Stimulated activated CD4-positive, alpha-beta T cell treated with anti-CD3 and anti-CD28 coated beads, Interleukin-1b, Interleukin-23, amount 100 ng/mL, for 48 hours (primary cell): ENCODE data around the gene DUS3L.
A peak's percentile ranks its signal among the peaks of the same experiment; 100 is the strongest.

Experiments
- DNase-seq: peaks from one replicate; pipeline ENCODE4 v3.0.0-alpha.2; 2020

The DUS3L gene

DNA sequence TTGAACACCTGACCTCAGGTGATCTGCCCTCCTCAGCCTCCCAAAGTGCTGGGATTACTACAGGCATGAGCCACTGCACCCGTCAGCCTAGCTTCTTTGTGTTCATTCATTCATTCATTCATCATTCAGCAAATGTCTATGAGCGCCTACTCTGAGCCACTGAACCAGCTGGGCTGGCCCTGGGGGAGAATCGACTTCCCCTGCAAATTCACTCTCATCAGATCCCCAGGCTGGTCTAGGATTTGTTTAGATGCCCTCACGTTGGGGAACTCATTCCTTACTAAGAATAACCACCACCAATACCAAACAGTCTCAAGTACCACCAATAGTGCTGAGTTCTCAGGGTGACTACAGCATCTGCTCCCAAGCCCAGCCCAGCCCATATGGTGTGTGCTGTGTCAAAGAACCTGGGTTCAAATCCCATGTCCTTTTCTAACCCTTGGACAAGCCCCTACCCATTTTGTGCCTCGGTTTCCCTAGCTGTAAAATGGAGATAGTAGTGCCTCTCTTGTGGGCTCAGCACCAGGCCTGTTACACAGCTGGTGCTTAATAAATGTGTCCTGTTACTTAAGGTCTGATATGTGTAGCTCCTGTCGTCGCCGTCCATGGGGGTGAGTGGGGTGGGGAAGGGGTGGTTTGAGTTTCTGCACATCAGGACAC lies 30.7 kb upstream of the DUS3L start:
- DNase-seq, result no peak

- DNase-seq, result no peak
Measured at GRCh38 chr19:5820785-5821184, 29.8 kb upstream of the DUS3L start.

- DNase-seq, result no peak
Measured at GRCh38 chr19:5818594-5818993, 27.6 kb upstream of the DUS3L start.

DNA sequence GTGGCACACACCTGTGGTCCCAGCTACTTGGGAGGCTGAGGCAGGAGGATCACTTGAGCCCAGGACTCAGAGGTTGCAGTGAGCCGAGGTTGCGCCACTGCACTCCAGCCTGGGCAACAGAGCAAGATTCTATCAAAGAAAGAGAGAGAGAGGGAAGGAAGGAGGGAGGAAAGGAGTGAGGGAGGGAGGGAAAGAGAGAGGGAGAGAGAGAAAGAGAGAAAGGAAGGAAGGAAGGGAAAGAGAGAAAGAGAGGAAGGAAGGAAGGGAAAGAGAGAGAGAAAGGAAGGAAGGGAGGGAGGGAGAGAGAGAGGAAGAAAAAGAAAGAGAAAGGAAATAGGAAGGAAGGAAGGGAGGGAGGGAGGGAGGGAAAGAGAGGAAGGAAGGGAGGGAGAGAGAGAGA lies 26.3 kb upstream of the DUS3L start:
- no peak for DNase-seq

DNA sequence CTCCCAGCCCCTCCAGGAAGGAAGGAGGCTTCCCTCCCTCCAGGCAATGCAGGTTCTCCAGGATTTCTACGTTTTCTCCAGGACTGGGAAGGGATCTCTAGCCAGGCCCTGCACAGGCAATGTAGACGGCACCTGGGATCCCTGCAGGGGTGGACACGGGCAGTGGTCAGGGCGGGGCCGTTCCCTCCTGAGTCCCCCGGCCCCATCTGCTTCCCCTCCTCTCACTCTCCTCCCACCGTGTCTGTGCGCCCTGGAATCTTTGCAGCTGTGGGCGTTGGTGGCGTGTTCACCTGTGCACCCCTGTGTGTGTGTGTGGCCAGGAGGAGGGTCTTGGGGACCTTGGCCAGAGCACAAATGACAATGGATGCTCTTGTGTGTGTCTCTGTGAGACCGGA lies 23.9 kb upstream of the DUS3L start:
- no peak for DNase-seq

DNA sequence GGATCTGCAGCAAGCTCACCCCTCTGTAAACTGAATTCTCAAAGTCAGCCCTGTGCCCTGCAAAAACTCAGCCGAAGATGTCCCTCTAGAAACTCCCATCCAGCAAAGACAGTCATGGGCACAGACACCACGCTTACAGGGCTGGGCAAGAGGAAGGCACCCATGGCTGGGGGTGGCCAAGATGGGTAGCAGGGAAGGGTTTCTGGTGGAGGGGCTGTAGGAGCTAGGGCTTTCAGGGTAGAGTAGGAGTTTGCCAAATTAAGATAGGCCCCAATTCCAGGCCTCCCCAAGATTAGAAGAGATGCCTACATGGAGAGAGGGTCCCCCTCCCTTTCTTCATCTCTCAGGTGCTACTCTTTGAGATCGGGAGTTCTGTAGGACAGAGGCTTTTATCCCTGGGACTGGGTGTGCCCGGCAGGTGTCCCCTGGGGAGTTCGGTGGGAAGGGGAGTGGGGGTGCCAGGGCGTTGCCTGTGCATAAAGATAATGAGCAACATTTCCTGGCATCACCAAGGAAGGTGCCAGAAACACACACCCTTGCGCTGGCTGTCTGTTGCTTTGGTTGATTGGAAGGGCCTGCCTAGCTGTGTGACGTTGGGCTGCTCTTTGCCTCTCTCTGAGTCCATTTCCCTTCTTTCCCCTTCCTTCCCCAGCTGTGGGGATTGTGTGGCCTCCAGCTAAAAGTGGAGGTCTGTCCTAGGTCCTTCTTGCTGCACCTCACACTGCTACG lies 23.3 kb upstream of the DUS3L start:
- no peak for DNase-seq

GRCh38 chr19:5811117-5811516 lies 20.2 kb upstream of the DUS3L start:
- no peak for DNase-seq

- DNase-seq, result no peak
Measured at GRCh38 chr19:5809469-5809868, 18.5 kb upstream of the DUS3L start.

DNA sequence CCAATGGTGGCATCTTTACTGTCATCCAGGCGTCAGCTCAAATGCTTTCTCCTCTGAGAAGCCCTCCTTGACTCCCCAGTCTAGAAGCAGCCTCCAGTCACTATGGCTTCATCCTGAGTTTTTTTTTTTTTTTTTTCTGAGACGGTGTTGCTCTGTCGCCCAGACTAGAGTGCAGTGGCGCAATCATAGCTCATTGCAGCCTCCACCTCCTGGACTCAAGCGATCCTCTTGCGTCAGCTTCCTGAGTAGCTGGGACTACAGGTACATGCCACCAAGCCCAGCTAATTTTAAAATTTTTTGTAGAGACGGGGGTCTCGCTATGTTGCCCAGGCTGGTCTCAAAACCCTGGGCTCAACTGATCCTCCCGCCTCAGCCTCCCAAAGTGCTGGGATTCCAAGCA lies 18.1 kb upstream of the DUS3L start:
- DNase-seq, result no peak

DNA sequence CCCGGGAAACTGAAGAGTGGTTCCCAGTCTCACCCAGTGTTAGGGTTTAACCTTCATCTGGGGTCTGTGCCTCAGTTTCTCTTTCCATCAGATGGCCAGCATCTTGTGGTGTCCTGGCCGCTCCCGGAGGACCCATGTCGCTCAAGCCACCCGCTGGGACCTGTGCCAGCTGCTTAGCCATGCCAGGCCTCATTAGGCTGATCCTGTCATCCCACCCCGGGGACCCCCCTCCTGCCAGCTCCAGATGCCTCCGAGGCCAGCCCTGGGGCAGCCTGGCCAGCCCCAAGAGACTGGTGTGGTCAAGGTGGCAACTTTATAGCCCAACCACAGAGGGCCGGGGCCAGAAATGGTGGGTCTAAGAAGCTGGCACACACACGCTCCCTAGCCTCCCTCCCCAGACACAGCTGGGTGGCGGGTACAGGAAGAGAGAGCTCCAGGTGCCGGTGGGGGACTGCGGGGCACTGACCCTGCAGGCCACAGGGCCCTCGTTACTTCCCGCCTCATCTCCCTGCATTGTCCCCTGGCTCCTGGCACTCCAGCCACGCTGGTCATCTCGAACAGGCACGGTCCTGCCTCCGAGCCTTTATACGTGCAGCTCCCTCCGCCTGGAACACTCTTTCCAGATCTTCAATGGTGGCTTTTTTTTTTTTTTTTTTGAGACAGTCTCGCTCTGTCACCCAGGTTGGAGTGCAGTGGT lies 17.3 kb upstream of the DUS3L start:
- DNase-seq, result no peak

DNA sequence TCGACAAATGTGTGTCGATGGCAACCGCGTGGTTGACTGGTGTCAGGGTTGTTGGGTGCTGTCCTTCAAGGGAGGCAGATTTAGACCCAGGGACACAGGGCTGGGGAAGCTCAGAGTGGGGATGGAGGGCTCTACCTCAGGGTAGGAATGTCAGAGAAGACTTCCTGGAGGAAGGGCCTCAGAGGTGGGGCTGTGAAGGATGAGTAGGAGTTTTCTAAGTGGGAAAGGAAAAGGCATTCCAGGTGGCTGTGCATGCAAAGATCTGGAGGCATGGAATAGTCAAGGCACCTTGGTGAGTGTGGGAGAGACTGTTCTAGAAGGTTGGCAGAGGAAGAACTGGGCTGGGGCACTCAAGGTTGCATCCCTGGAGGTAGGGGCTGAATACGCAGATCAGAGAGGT lies 15.9 kb upstream of the DUS3L start:
- no peak for DNase-seq

DNA sequence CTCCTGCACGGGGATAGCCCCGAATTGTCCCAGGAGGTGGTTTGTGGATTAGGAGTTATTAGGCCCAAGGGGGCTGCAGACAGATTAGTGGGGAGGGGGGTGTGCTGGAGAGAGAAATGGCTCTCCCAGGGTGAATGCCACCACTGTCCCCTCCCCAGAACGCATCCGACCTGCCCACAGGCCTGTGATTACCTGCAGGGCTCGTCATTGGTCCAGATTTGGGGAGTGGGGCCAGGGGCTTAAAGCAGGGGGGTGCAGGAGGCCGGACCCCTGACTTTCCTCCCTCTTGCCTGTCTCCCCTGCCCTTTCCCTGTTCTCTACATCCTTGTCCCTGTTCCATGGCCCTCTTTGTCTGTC lies 15.1 kb upstream of the DUS3L start:
- no peak for DNase-seq

DNA sequence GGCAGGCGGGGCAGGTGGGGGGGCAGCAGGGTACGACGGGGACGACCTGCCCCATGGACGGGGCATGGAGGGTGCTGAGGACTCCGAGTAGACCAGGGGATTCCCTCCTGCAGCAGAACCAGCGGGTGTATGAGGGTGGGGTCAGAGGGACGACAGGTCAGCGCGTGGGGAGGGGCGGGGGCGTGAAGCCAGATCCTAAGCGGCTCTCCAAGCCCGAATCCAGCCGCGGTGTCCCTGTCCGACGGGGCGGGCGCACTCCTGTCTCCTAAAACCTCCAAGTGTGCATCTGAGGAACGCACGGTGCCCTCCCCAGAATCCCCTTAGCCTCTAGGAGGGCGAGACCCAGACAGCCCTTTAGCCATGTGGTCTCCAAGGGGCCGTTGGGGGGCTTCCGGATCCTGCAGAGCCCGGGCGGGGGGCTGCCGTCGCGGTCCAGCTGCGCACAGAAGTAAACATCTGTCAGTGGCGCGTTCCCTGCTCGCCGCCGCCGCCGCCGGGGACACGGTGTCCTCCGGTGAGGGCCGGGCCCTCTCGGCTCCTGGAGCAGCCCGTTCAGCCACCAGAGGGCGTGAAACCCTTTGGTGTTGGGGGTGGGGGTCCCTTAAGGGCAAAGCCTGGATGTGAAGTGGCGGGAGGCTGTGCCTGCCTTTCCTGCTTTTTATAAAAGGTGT lies 14.6 kb upstream of the DUS3L start:
- peak; percentile 52 for DNase-seq

DNA sequence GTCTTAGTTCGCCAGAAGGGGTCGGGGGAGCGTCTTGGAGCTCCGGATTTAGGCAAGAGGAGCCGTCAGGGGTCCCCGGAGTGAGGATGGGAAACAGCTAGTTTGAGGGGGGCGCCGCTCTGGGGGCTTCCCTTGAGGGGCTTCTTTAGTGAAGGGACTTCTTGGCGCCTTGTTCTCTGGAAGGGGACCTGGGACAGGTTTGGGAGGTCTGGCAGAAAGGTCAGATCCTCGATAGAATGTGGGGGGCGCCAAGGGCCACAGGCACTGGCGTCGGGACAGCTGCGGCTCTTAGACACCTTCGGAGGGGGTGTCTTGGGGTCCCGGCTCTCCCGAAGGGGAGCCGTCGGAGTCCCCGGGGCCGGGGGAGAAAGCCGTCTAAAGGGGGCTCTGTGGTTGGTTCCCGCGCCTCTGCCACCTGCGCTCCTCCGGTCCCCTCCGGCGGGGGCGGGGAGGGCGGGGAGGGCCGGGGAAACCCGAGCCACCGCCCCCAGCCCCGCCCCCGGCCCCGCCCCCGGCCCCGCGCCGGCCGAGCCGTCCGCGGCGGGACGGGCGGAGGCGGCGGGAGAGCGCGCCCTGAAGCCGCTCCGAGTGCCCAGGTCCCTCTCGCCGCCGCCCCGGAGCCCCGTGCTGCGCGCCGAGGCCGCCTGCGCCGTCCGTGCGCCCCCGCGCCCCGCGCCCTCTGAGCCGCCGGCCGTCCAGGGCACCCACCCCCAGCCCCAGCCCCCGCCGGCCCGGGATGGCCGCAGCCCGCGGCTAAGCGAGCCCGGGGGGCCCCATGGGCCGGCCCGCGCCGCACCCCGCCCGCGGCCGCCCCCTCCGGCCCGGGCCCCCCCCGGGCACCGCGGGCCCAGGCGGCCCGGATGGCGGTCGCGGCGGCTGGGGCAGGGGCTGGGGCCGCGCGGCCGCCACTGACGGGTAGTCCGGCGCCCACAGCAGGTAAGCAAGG lies 13.8 kb upstream of the DUS3L start, which contains the start of gene NRTN:
Gene NRTN, plus strand, starts transcription at position 552 of the 946 bp plus-strand sequence. CDS start 19,099 bp downstream, outside the sequence.
- no peak for DNase-seq

- DNase-seq, result peak; percentile 95
Measured at GRCh38 chr19:5803752-5804515, 13.0 kb upstream of the DUS3L start.

DNA sequence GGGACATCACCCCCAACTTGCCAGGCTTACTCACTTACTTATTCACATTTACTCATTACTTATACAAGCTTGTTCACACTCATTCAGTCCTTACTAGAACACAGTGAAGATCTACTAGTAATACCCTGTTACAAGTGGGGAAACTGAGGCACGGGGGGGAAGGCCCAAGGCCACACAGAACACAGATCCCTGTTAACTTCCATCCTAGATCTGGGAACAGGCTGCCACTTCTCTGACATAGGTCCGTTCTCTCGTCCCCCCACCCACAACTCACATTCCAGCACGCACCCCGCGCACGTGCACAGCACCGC lies 12.4 kb upstream of the DUS3L start:
- DNase-seq, result no peak

DNA sequence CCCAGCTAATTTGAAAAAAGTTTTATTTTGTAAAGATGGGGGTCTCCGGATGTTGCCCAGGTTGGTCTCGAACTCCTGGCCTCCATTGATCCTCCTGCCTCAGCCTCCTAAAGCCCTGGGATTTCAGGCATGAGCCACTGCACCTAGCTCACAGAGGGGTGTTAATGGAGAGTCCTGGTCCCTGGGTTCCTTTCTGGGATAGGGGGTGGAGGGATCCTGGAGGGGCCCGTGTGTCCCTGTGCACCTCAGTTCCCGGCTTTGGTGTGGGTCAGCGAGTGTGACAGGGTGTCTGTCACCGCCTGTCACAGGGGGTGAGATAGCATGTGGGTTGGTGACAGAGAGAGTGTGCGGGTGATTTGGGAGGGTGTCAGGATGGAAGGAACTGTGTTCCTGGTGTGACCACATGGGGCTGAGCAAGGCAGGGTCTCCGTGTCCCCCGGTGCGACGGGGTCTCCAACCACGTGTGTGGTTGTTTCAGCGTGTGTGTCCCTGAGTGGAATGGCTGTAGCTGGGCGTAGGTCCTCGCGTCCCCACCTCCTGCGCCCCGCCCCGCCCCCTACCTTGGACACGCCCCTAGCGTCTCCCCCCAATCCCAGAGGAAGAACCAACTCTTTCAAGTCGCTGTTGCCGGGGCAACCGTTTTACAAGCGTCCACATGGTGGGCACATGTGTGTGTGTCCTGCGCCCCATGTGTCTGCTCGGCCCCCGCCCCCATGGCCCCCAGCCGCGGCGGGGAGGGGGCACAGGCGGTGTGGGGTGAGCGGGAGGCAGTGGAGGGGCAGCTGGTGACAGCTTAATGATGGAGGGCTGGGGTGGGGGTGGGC lies 11.0 kb upstream of the DUS3L start:
- DNase-seq, result no peak

DNA sequence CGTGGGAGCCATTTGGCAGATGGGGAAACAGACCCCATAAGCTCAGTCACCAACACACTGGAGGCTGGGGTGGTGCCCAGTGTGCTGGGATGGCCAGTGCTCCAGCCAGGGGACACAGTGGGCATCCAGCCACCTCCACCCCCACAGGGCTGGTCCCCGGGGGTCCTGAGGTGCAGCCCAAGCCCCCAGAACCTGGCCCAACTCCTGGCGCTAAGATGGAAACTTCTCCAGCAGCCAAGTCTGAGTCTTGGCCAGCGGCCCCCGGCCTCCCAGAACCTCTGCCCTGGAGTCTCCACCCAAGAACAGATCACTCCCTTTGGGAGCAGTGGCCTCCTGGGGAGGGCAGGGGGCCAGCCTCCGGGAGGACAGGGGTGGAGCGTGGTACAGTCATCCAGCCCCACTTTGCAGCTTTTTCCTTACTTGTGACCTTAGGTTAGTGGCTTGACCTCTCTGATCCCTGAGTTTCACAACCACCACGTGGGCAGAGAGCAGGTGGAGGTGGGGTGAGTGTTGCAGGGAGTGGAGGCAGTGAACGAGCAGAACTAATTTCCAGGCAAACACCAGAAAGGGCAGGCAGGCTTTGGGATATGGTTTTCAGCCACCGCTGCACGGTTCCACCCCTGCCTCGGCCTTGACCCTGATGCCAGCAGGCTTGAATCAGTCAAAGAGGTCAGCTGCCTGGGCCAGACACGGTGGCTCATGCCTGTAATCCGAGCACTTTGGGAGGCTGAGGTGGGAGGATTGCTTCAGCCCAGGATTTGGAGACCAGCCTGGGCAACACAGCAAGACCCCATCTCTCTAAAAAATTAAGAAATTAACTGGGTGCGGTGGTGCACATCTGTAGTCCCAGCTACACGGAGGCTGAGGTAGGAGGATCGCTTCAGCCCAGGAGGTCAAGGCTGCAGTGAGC lies 9.7 kb upstream of the DUS3L start:
- DNase-seq, result no peak
